ENCODE measurements around the gene P4HA1. TPM values are rescaled to one million over a fixed set of nuclear protein-coding genes. Genes with fewer than 3 reads are reported as not detected.
"Not testable (repeated sequence)": the region's sequence is repeated elsewhere in the genome, so short reads cannot be mapped to it uniquely, and the experiment has no call there.

The P4HA1 gene
- total and polyA plus RNA-seq, 4 donors: 47.2 to 107 (median 69.6) TPM

GRCh38 chr10:73000973-73001372, 95.7 kb downstream of the P4HA1 start:
- DNase-seq (ENCODE audit: low read depth in 4 of 6, low spot score in 6 of 6): no peak
- no peaks in the 10 kb centered on the region for H3K27me3 ChIP-seq (ENCODE audit: control insufficient read depth, insufficient read depth, low read length)
- 100% methylated on average over 2 of the region's 3 CpGs for WGBS (ENCODE audit: insufficient coverage)
- no peak overlapping the region for H3K27ac ChIP-seq (ENCODE audit: low read depth, low read length)
- no peaks in the 10 kb centered on the region for H3K4me1 ChIP-seq (ENCODE audit: control insufficient read depth, insufficient read depth, low read length)
- no peak overlapping the region for H3K4me3 ChIP-seq (ENCODE audit: low read depth, low read length)
- H3K36me3 ChIP-seq (ENCODE audit: control insufficient read depth, insufficient read depth, low read length): peaks cover 8% of the 10 kb centered on the region
- H3K9me3 ChIP-seq (ENCODE audit: control insufficient read depth, insufficient read depth, low read length): peaks cover 3% of the 10 kb centered on the region

GRCh38 chr10:72997099-72997498, 99.6 kb downstream of the P4HA1 start:
- H3K9me3 ChIP-seq (ENCODE audit: control insufficient read depth, insufficient read depth, low read length): peaks cover 3% of the 10 kb centered on the region
- H3K36me3 ChIP-seq (ENCODE audit: control insufficient read depth, insufficient read depth, low read length): no peaks in the 10 kb centered on the region
- no peaks in the 10 kb centered on the region for H3K4me1 ChIP-seq (ENCODE audit: control insufficient read depth, insufficient read depth, low read length)
- no peaks in the 10 kb centered on the region for H3K27me3 ChIP-seq (ENCODE audit: control insufficient read depth, insufficient read depth, low read length)
- no peak overlapping the region for H3K27ac ChIP-seq (ENCODE audit: low read depth, low read length)
- WGBS (ENCODE audit: insufficient coverage): 80% methylated on average over 1 of the region's 2 CpGs
- DNase-seq (ENCODE audit: low read depth in 4 of 6, low spot score in 6 of 6): no peak
- H3K4me3 ChIP-seq (ENCODE audit: low read depth, low read length): no peak overlapping the region

DNA sequence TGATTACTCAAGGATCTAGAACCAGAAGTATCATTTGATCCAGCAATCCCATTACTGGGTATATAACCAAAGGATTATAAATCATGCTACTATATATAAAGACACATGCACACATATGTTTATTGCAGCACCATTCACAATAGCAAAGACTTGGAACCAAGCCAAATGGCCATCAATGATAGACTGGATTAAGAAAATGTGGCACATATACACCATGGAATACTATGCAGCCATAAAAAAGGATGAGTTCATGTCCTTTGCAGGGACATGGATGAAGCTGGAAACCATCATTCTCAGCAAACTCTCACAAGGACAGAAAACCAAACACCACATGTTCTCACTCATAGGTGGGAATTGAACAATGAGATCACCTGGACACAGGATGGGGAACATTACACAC, 101.2 kb downstream of the P4HA1 start:
- not testable (repeated sequence) for H3K27ac ChIP-seq (ENCODE audit: low read depth, low read length); H3K27me3 ChIP-seq (ENCODE audit: control insufficient read depth, insufficient read depth, low read length); H3K4me1 ChIP-seq (ENCODE audit: control insufficient read depth, insufficient read depth, low read length); H3K36me3 ChIP-seq (ENCODE audit: control insufficient read depth, insufficient read depth, low read length); H3K9me3 ChIP-seq (ENCODE audit: control insufficient read depth, insufficient read depth, low read length); DNase-seq (ENCODE audit: low read depth in 4 of 6, low spot score in 6 of 6); H3K4me3 ChIP-seq (ENCODE audit: low read depth, low read length)

GRCh38 chr10:72989771-72990170, 106.9 kb downstream of the P4HA1 start:
- H3K9me3 ChIP-seq (ENCODE audit: control insufficient read depth, insufficient read depth, low read length); H3K36me3 ChIP-seq (ENCODE audit: control insufficient read depth, insufficient read depth, low read length); H3K27ac ChIP-seq (ENCODE audit: low read depth, low read length); H3K4me3 ChIP-seq (ENCODE audit: low read depth, low read length); H3K27me3 ChIP-seq (ENCODE audit: control insufficient read depth, insufficient read depth, low read length); H3K4me1 ChIP-seq (ENCODE audit: control insufficient read depth, insufficient read depth, low read length); DNase-seq (ENCODE audit: low read depth in 4 of 6, low spot score in 6 of 6): not testable (repeated sequence)
- WGBS (ENCODE audit: insufficient coverage): 76% methylated on average over 6 of the region's 7 CpGs

- H3K4me3 ChIP-seq (ENCODE audit: low read depth, low read length); H3K27me3 ChIP-seq (ENCODE audit: control insufficient read depth, insufficient read depth, low read length); H3K27ac ChIP-seq (ENCODE audit: low read depth, low read length); H3K9me3 ChIP-seq (ENCODE audit: control insufficient read depth, insufficient read depth, low read length); DNase-seq (ENCODE audit: low read depth in 4 of 6, low spot score in 6 of 6); H3K36me3 ChIP-seq (ENCODE audit: control insufficient read depth, insufficient read depth, low read length); H3K4me1 ChIP-seq (ENCODE audit: control insufficient read depth, insufficient read depth, low read length): not testable (repeated sequence)
- WGBS (ENCODE audit: insufficient coverage): 100% methylated on average over 1 of the region's 4 CpGs
These were observed 112.0 kb downstream of the P4HA1 start for GRCh38 chr10:72984618-72985017.

- no peaks in the 10 kb centered on the region for H3K27me3 ChIP-seq (ENCODE audit: control insufficient read depth, insufficient read depth, low read length)
- 100% methylated on average over 1 of the region's 2 CpGs for WGBS (ENCODE audit: insufficient coverage)
- H3K4me1 ChIP-seq (ENCODE audit: control insufficient read depth, insufficient read depth, low read length): no peaks in the 10 kb centered on the region
- H3K9me3 ChIP-seq (ENCODE audit: control insufficient read depth, insufficient read depth, low read length): peaks cover 7% of the 10 kb centered on the region
- no peak overlapping the region for H3K4me3 ChIP-seq (ENCODE audit: low read depth, low read length)
- H3K27ac ChIP-seq (ENCODE audit: low read depth, low read length): no peak overlapping the region
- H3K36me3 ChIP-seq (ENCODE audit: control insufficient read depth, insufficient read depth, low read length): no peaks in the 10 kb centered on the region
- DNase-seq (ENCODE audit: low read depth in 4 of 6, low spot score in 6 of 6): no peak
These were observed 114.7 kb downstream of the P4HA1 start for GRCh38 chr10:72981882-72982529.

DNA sequence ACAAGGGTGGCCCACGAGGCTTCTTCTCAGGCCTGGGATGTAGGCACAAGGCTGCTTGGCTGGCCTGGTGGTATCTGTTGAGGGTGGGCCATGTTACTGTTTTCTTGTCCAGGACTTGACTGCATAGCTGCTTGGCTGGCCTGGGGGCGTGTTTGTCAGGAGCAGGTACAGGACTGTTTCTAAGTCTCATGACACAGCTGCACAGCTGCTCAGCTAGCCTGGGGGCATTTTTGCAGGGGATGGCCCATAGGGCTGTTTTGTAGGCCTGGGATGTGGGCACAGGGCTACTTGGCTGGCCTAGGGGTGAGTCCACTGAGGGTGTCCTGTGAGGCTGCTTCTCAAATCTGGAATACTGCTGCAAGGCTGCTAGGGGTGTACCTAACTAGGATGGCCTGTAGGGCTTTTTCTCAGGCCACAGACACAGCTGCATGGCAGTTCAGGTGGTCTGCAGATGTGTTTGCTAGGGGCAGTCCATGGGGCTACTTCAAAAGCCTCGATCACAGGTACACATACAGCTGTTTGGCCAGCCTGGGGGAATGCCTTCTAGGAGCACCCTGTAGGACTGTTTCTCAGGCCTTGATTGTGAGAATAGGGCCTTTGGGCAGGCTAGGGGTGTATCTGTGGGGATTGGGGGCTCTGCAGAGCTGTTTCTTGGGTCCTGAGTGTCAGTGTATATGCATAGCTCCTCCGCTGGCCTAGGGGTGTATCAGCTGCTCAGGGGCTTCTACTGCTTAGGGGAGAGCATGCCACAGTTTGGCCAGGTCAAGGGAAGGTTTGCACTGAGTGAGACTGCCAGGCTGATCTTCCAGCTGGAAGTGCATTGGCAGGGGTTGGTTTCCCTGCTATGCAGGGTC, 115.4 kb downstream of the P4HA1 start:
- Histone ChIP-seq H3K4me3 (ENCODE audit: low read depth, low read length) (no peak overlapping the region), H3K27me3 (ENCODE audit: control insufficient read depth, insufficient read depth, low read length) (no peaks in the 10 kb centered on the region), H3K27ac (ENCODE audit: low read depth, low read length) (no peak overlapping the region), H3K9me3 (ENCODE audit: control insufficient read depth, insufficient read depth, low read length) (peaks cover 11% of the 10 kb centered on the region), H3K4me1 (ENCODE audit: control insufficient read depth, insufficient read depth, low read length) (no peaks in the 10 kb centered on the region), H3K36me3 (ENCODE audit: control insufficient read depth, insufficient read depth, low read length) (no peaks in the 10 kb centered on the region)
- WGBS (ENCODE audit: insufficient coverage): 85% methylated on average over 4 of the region's 4 CpGs
- DNase-seq (ENCODE audit: low read depth in 4 of 6, low spot score in 6 of 6): no peak

GRCh38 chr10:72980348-72980747, 116.3 kb downstream of the P4HA1 start:
- Histone ChIP-seq H3K27ac (ENCODE audit: low read depth, low read length) (no peak overlapping the region), H3K4me1 (ENCODE audit: control insufficient read depth, insufficient read depth, low read length) (no peaks in the 10 kb centered on the region), H3K36me3 (ENCODE audit: control insufficient read depth, insufficient read depth, low read length) (no peaks in the 10 kb centered on the region), H3K4me3 (ENCODE audit: low read depth, low read length) (no peak overlapping the region), H3K9me3 (ENCODE audit: control insufficient read depth, insufficient read depth, low read length) (peaks cover 14% of the 10 kb centered on the region), H3K27me3 (ENCODE audit: control insufficient read depth, insufficient read depth, low read length) (no peaks in the 10 kb centered on the region)
- 90% methylated on average over 2 of the region's 2 CpGs for WGBS (ENCODE audit: insufficient coverage)
- no peak for DNase-seq (ENCODE audit: low read depth in 4 of 6, low spot score in 6 of 6)

- H3K27ac ChIP-seq (ENCODE audit: low read depth, low read length): no peak overlapping the region
- H3K27me3 ChIP-seq (ENCODE audit: control insufficient read depth, insufficient read depth, low read length): no peaks in the 10 kb centered on the region
- no peak for DNase-seq (ENCODE audit: low read depth in 4 of 6, low spot score in 6 of 6)
- no peak overlapping the region for H3K4me3 ChIP-seq (ENCODE audit: low read depth, low read length)
- H3K4me1 ChIP-seq (ENCODE audit: control insufficient read depth, insufficient read depth, low read length): no peaks in the 10 kb centered on the region
- peaks cover 15% of the 10 kb centered on the region for H3K9me3 ChIP-seq (ENCODE audit: control insufficient read depth, insufficient read depth, low read length)
- no peaks in the 10 kb centered on the region for H3K36me3 ChIP-seq (ENCODE audit: control insufficient read depth, insufficient read depth, low read length)
These were observed 117.0 kb downstream of the P4HA1 start for GRCh38 chr10:72979709-72980108.

GRCh38 chr10:72976886-72977285, 119.8 kb downstream of the P4HA1 start:
- H3K27me3 ChIP-seq (ENCODE audit: control insufficient read depth, insufficient read depth, low read length): no peaks in the 10 kb centered on the region

More at GRCh38 chr10:72976886-72977285, 119.8 kb downstream of the P4HA1 start:
- Histone ChIP-seq H3K9me3 (ENCODE audit: control insufficient read depth, insufficient read depth, low read length) (peaks cover 15% of the 10 kb centered on the region), H3K27ac (ENCODE audit: low read depth, low read length) (no peak overlapping the region), H3K4me1 (ENCODE audit: control insufficient read depth, insufficient read depth, low read length) (no peaks in the 10 kb centered on the region), H3K4me3 (ENCODE audit: low read depth, low read length) (no peak overlapping the region), H3K36me3 (ENCODE audit: control insufficient read depth, insufficient read depth, low read length) (no peaks in the 10 kb centered on the region)
- WGBS (ENCODE audit: insufficient coverage): no CpG with 5 or more reads among the region's 1 CpG
- no peak for DNase-seq (ENCODE audit: low read depth in 4 of 6, low spot score in 6 of 6)
